ENCODE measurements around the gene PIGS. TPM values are rescaled to one million over a fixed set of nuclear protein-coding genes. Genes with fewer than 3 reads are reported as not detected.

The PIGS gene
- total and polyA plus RNA-seq, 2 of the 13 experiments (the other 11 are each of a cell fraction or from before 2014, with no cell fraction given): 31.7 to 42.6 TPM

- TF ChIP-seq ZNF577 (CRISPR knock-in tag; IDR thresholded peaks at IDR 0.05; ENCODE audit: borderline replicate concordance, low read depth) (no peak), ZNF616 (CRISPR knock-in tag; IDR thresholded peaks at IDR 0.05; ENCODE audit: low read depth) (no peak), RNF219 (CRISPR knock-in tag; IDR thresholded peaks at IDR 0.05) (no peak), GTF2F1 (IDR thresholded peaks at IDR 0.05; ENCODE audit: low read length) (no peak), ZNF124 (CRISPR knock-in tag; IDR thresholded peaks at IDR 0.05) (no peak), TCF7 (IDR thresholded peaks at IDR 0.05; ENCODE audit: low read depth) (no peak), ZNF3 (CRISPR knock-in tag; IDR thresholded peaks at IDR 0.05) (no peak), TEAD3 (CRISPR knock-in tag; optimal IDR thresholded peaks at IDR 0.05; ENCODE audit: borderline replicate concordance) (peak; percentile 24), SALL2 (CRISPR knock-in tag; IDR thresholded peaks at IDR 0.05) (0 out of 2 replicates have a peak, but pooled peaks have one; percentile 15), ZNF792 (CRISPR knock-in tag; IDR thresholded peaks at IDR 0.05) (0 out of 2 replicates have a peak, but pooled peaks have one; percentile 12), ZNF362 (CRISPR knock-in tag; IDR thresholded peaks at IDR 0.05; ENCODE audit: borderline replicate concordance) (no peak), ZNF644 (CRISPR knock-in tag; IDR thresholded peaks at IDR 0.05; ENCODE audit: low read depth) (no peak), MEIS2 (CRISPR knock-in tag; IDR thresholded peaks at IDR 0.05) (no peak), GMEB2 (CRISPR knock-in tag; IDR thresholded peaks at IDR 0.05; ENCODE audit: low read depth) (no peak), ZSCAN20 (CRISPR knock-in tag; IDR thresholded peaks at IDR 0.05; ENCODE audit: borderline replicate concordance) (no peak), ZSCAN12 (CRISPR knock-in tag; IDR thresholded peaks at IDR 0.05) (no peak), MYC (CRISPR knock-in tag; IDR thresholded peaks at IDR 0.05; ENCODE audit: borderline replicate concordance) (no peak), ZC3H13 (CRISPR knock-in tag; IDR thresholded peaks at IDR 0.05) (0 out of 2 replicates have a peak, but pooled peaks have one; percentile 65), GABPA (IDR thresholded peaks at IDR 0.05; ENCODE audit: low read depth, low read length) (no peak), GABPA (CRISPR knock-in tag; IDR thresholded peaks at IDR 0.05; ENCODE audit: low read depth) (no peak), TCF7L2 (IDR thresholded peaks at IDR 0.05; ENCODE audit: low read depth, low read length) (no peak), ZZZ3 (CRISPR knock-in tag; IDR thresholded peaks at IDR 0.05; ENCODE audit: borderline replicate concordance) (no peak), NFKBIZ (CRISPR knock-in tag; IDR thresholded peaks at IDR 0.05) (no peak), PPARG (CRISPR knock-in tag; conservative IDR thresholded peaks at IDR 0.05) (no peak), ZBTB34 (CRISPR knock-in tag; IDR thresholded peaks at IDR 0.05) (no peak), AHR (CRISPR knock-in tag; IDR thresholded peaks at IDR 0.05) (no peak)
Measured at GRCh38 chr17:28599311-28600184, 28.2 kb upstream of the PIGS start (continued).
